Chondrocyte (in vitro differentiated cells): ENCODE results near the gene NPR1. TPM values are rescaled to one million over a fixed set of nuclear protein-coding genes. Genes with fewer than 3 reads are reported as not detected.

Experiments used
- DNase-seq: peaks from one replicate; pipeline ENCODE4 v3.0.0; 2021; ENCODE audit warnings: mixed read lengths, low spot score
- H3K27ac Mint-ChIP-seq: one replicate; pipeline ENCODE4 v1.8.0; 2021; ENCODE audit warnings: mild to moderate bottlenecking, moderate library complexity, mixed read lengths; ENCODE audit not compliant: unreplicated experiment
- H3K27me3 Mint-ChIP-seq: 2 replicates; pipeline ENCODE4 v1.8.0; 2021; ENCODE audit warnings: low read depth, mixed read lengths
- H3K36me3 Mint-ChIP-seq: 2 replicates; pipeline ENCODE4 v1.8.0; 2021; ENCODE audit warnings: low read depth, mixed read lengths
- H3K4me1 Mint-ChIP-seq: 2 replicates; pipeline ENCODE4 v1.8.0; 2021; ENCODE audit warnings: low read depth, mild to moderate bottlenecking, mixed read lengths
- H3K4me3 Mint-ChIP-seq: one replicate; pipeline ENCODE4 v1.8.0; 2021; ENCODE audit warnings: mild to moderate bottlenecking, moderate library complexity, mixed read lengths; ENCODE audit not compliant: unreplicated experiment
- H3K9me3 Mint-ChIP-seq: 2 replicates; pipeline ENCODE4 v1.8.0; 2021; ENCODE audit warnings: low read depth, mixed read lengths
- total RNA-seq: library from RNA; stranded (reverse); gene quantifications from 3 replicates; pipeline ENCODE4 v1.2.1, GENCODE V29; 2021
- TF ChIP-seq, protein P1 (sequence below): fragments of 200-600 bp; sonication (generic); IDR thresholded peaks from 2 replicates; pipeline ENCODE4 v1.5.0; 2021; ENCODE audit warnings: antibody characterized with exemption, mild to moderate bottlenecking, moderate library complexity

NPR1 gene
- total RNA-seq, 1 donor from 2014 or later = 0.27 TPM

GRCh38 chr1:153651771-153652170 lies 26.7 kb upstream of the NPR1 start:
- no peaks in the 10 kb centered on the region for H3K36me3 Mint-ChIP-seq
- no peaks in the 10 kb centered on the region for H3K27me3 Mint-ChIP-seq
- H3K4me3 Mint-ChIP-seq = no peak overlapping the region
- H3K9me3 Mint-ChIP-seq = no peaks in the 10 kb centered on the region
- peaks cover 7% of the 10 kb centered on the region for H3K4me1 Mint-ChIP-seq
- TF ChIP-seq, protein P1, sequence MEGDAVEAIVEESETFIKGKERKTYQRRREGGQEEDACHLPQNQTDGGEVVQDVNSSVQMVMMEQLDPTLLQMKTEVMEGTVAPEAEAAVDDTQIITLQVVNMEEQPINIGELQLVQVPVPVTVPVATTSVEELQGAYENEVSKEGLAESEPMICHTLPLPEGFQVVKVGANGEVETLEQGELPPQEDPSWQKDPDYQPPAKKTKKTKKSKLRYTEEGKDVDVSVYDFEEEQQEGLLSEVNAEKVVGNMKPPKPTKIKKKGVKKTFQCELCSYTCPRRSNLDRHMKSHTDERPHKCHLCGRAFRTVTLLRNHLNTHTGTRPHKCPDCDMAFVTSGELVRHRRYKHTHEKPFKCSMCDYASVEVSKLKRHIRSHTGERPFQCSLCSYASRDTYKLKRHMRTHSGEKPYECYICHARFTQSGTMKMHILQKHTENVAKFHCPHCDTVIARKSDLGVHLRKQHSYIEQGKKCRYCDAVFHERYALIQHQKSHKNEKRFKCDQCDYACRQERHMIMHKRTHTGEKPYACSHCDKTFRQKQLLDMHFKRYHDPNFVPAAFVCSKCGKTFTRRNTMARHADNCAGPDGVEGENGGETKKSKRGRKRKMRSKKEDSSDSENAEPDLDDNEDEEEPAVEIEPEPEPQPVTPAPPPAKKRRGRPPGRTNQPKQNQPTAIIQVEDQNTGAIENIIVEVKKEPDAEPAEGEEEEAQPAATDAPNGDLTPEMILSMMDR = no peak
- DNase-seq = peak; percentile 55
- H3K27ac Mint-ChIP-seq = no peak overlapping the region

DNA sequence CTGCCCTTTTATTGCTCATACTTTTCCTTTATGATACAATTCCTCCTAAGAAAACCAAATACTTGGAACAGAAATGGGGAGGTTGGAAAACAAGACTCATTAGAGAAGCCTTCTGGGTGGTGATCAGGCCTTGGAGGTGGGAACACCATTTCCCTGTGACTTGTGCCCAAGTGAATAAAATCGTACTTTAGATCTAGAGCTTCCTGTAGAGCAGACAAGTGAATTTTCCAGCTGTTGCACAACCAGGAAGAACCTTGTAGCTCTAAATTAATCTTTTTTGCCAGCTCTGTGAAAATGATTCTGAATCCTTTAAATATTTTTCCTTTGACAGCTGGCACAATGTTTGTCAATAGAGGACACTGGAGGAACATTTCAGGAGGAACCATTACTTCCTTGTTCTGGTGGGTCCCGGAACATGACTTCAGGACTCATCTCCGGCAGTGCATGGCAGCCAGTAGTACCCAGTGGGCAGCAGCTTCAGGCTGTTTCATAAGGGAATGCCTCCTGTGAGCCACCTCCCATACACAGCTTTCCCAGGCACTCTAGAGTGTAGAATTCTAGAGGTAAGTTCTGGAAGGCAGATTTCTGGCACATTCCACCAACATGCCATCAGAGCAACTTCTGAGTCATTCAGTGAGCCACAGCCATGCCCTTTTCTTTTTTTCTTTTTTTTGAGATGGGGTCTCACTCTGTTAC lies 25.5 kb upstream of the NPR1 start:
- Mint-ChIP-seq H3K9me3 (no peaks in the 10 kb centered on the region), H3K36me3 (no peaks in the 10 kb centered on the region), H3K27me3 (no peaks in the 10 kb centered on the region), H3K4me1 (peaks cover 7% of the 10 kb centered on the region), H3K27ac (peak overlapping the region; percentile 54), H3K4me3 (no peak overlapping the region)
- TF ChIP-seq, protein P1 = no peak
- DNase-seq = peak; percentile 25

- TF ChIP-seq, protein P1 = no peak
- peaks cover 20% of the 10 kb centered on the region for H3K4me1 Mint-ChIP-seq
- no peaks in the 10 kb centered on the region for H3K27me3 Mint-ChIP-seq
- H3K27ac Mint-ChIP-seq = no peak overlapping the region
- DNase-seq = peak; percentile 24
- H3K9me3 Mint-ChIP-seq = no peaks in the 10 kb centered on the region
- H3K36me3 Mint-ChIP-seq = no peaks in the 10 kb centered on the region
- H3K4me3 Mint-ChIP-seq = no peak overlapping the region
Measured at GRCh38 chr1:153655333-153655732, 23.2 kb upstream of the NPR1 start.

GRCh38 chr1:153658400-153659174 lies 19.9 kb upstream of the NPR1 start, which contains the start of gene SNAPIN:
SNAPIN (plus strand) TSS chr1:153658703; CDS start chr1:153658744, 41 bp downstream.
- TF ChIP-seq, protein P1 = peak; percentile 63

GRCh38 chr1:153659175-153659534 lies 19.3 kb upstream of the NPR1 start:
- Mint-ChIP-seq H3K4me3 (peak overlapping the region; percentile 95), H3K27me3 (no peaks in the 10 kb centered on the region), H3K9me3 (no peaks in the 10 kb centered on the region), H3K4me1 (peaks cover 12% of the 10 kb centered on the region), H3K27ac (peak overlapping the region; percentile 94), H3K36me3 (peaks cover 11% of the 10 kb centered on the region)
- DNase-seq = peak; percentile 21
- TF ChIP-seq, protein P1 = no peak

More at GRCh38 chr1:153658400-153659174, 19.9 kb upstream of the NPR1 start, which contains the start of gene SNAPIN:
- Mint-ChIP-seq H3K4me3 (peak within 1 kb of the TSS; percentile 95), H3K9me3 (no peaks in the 10 kb centered on the region), H3K4me1 (peaks cover 12% of the 10 kb centered on the region), H3K27me3 (no peaks in the 10 kb centered on the region), H3K36me3 (peaks cover 7% of the 10 kb centered on the region), H3K27ac (peak within 1 kb of the TSS; percentile 94)
- peak; percentile 95 for DNase-seq
